Fibroblast of lung (primary cell): ENCODE data around the gene IKZF3. TPM values are rescaled to one million over a fixed set of nuclear protein-coding genes. Genes with fewer than 3 reads are reported as not detected.

Source experiments
- DNase-seq, 2 donors: peaks; one replicate each; pipeline versions ENCODE4 v3.0.0 to v3.0.0-alpha.2; 2010; ENCODE audit warnings: low read depth in 2 of 2
- H2AFZ ChIP-seq: 2 replicates; pipeline ENCODE4 v1.5.1; 2012; ENCODE audit warnings: low read length, control low read depth, inconsistent platforms
- H3K27ac ChIP-seq: 2 replicates; pipeline ENCODE4 v1.5.1; 2011; ENCODE audit warnings: low read length, control low read depth; ENCODE audit not compliant: insufficient read depth
- H3K27me3 ChIP-seq: 2 replicates; pipeline ENCODE4 v1.5.1; 2011; ENCODE audit warnings: mild to moderate bottlenecking, low read length; ENCODE audit not compliant: control insufficient read depth, insufficient read depth
- H3K36me3 ChIP-seq: 2 replicates; pipeline ENCODE4 v1.5.1; 2011; ENCODE audit warnings: low read length; ENCODE audit not compliant: control insufficient read depth, insufficient read depth
- H3K4me1 ChIP-seq: 2 replicates; pipeline ENCODE4 v1.5.1; 2011; ENCODE audit warnings: low read length; ENCODE audit not compliant: control insufficient read depth, insufficient read depth; ENCODE audit errors: extremely low read depth
- H3K4me2 ChIP-seq: 2 replicates; pipeline ENCODE4 v1.5.1; 2011; ENCODE audit warnings: low read length, control low read depth; ENCODE audit not compliant: insufficient read depth; ENCODE audit errors: extremely low read depth
- H3K4me3 ChIP-seq, 4 experiments: fragments of 200-600 bp in 1 of 4; sonication (generic) in 1 of 4; replicated peaks in 1 of 4; 2 replicates each; pipeline ENCODE4 v1.5.1; 2011 to 2016; ENCODE audit warnings: low read length in 4 of 4, low read depth in 3 of 4, mild to moderate bottlenecking in 3 of 4, control low read depth in 2 of 4, inconsistent platforms in 1 of 4, mixed read lengths in 1 of 4; ENCODE audit not compliant: insufficient read depth in 1 of 4; ENCODE audit errors: control extremely low read depth in 1 of 4
- H3K79me2 ChIP-seq: 2 replicates; pipeline ENCODE4 v1.5.1; 2012; ENCODE audit warnings: mild to moderate bottlenecking, low read length, inconsistent platforms; ENCODE audit not compliant: control insufficient read depth, insufficient read depth
- H3K9ac ChIP-seq: 2 replicates; pipeline ENCODE4 v1.5.1; 2011; ENCODE audit warnings: mild to moderate bottlenecking, low read length, control low read depth; ENCODE audit not compliant: insufficient read depth
- H3K9me3 ChIP-seq: 2 replicates; pipeline ENCODE4 v1.5.1; 2012; ENCODE audit warnings: low read depth, low read length; ENCODE audit not compliant: control insufficient read depth, insufficient read depth
- H4K20me1 ChIP-seq: 2 replicates; pipeline ENCODE4 v1.5.1; 2011; ENCODE audit warnings: low read length; ENCODE audit not compliant: control insufficient read depth, insufficient read depth; ENCODE audit errors: extremely low read depth
- CTCF ChIP-seq, 2 donors: IDR thresholded peaks in 1 of 2; conservative IDR thresholded peaks in 1 of 2; 1 replicate in 1 of 2; 2 replicates in 1 of 2; pipeline ENCODE4 v1.5.1; 2011 to 2012; ENCODE audit warnings: low read length in 2 of 2, control low read depth in 1 of 2, inconsistent platforms in 1 of 2, low read depth in 1 of 2, mild to moderate bottlenecking in 1 of 2
- EZH2 ChIP-seq: IDR thresholded peaks from 2 replicates; pipeline ENCODE4 v1.5.1; 2012; ENCODE audit warnings: low read length, control low read depth, mild to moderate bottlenecking; ENCODE audit errors: missing control alignments
- polyA plus RNA-seq, 2 donors: library from polyadenylated mRNA; depleted of rRNA in 1 of 2; stranded (reverse) in 1 of 2; unstranded in 1 of 2; fragments of >200 nt; gene quantifications; 2 replicates each; pipeline ENCODE4 v1.2.1, GENCODE V29; 2011 to 2012; ENCODE audit warnings: missing spikeins in 1 of 2
- total RNA-seq: library from RNA; depleted of rRNA; stranded (reverse); fragments of >200 nt; gene quantifications from 2 replicates; pipeline ENCODE4 v1.2.1, GENCODE V29; 2014

The IKZF3 gene
- total and polyA plus RNA-seq, 2 donors (not counting 1 experiment from before 2014, with no cell fraction given), result not detected

GRCh38 chr17:39787743-39788484 lies 76.2 kb downstream of the IKZF3 start:
- no peak for TF ChIP-seq CTCF (conservative IDR thresholded peaks at IDR 0.05 in 1 of 2, IDR thresholded peaks at IDR 0.05 in 1 of 2; ENCODE audit: low read depth in 1 of 2, low read length in 2 of 2)
- H3K79me2 ChIP-seq, result no peaks in the 10 kb centered on the region
- no peaks in the 10 kb centered on the region for H3K36me3 ChIP-seq
- no peaks in the 10 kb centered on the region for H3K27me3 ChIP-seq
- H4K20me1 ChIP-seq, result no peaks in the 10 kb centered on the region
- no peaks in the 10 kb centered on the region for H3K4me1 ChIP-seq
- no peak overlapping the region for H3K4me3 ChIP-seq
- no peak overlapping the region for H3K27ac ChIP-seq
- H3K9ac ChIP-seq, result no peak overlapping the region
- no peaks in the 10 kb centered on the region for H3K9me3 ChIP-seq
- H2AFZ ChIP-seq, result no peak overlapping the region
- DNase-seq, result no peak
- H3K4me2 ChIP-seq, result no peak overlapping the region

GRCh38 chr17:39787041-39787440 lies 77.1 kb downstream of the IKZF3 start:
- no peaks in the 10 kb centered on the region for H3K79me2 ChIP-seq
- H4K20me1 ChIP-seq, result no peaks in the 10 kb centered on the region
- no peaks in the 10 kb centered on the region for H3K4me1 ChIP-seq
- no peaks in the 10 kb centered on the region for H3K9me3 ChIP-seq
- H3K4me2 ChIP-seq, result no peak overlapping the region
- H3K9ac ChIP-seq, result no peak overlapping the region
- no peaks in the 10 kb centered on the region for H3K36me3 ChIP-seq
- H3K4me3 ChIP-seq, result no peak overlapping the region
- peaks cover 3% of the 10 kb centered on the region for H3K27me3 ChIP-seq
- no peak overlapping the region for H2AFZ ChIP-seq
- no peak for DNase-seq
- TF ChIP-seq EZH2 (no peak), CTCF (conservative IDR thresholded peaks at IDR 0.05 in 1 of 2, IDR thresholded peaks at IDR 0.05 in 1 of 2; ENCODE audit: low read depth in 1 of 2, low read length in 2 of 2) (no peak)
- H3K27ac ChIP-seq, result no peak overlapping the region

GRCh38 chr17:39782980-39783379 lies 81.1 kb downstream of the IKZF3 start:
- TF ChIP-seq EZH2 (no peak), CTCF (conservative IDR thresholded peaks at IDR 0.05 in 1 of 2, IDR thresholded peaks at IDR 0.05 in 1 of 2; ENCODE audit: low read depth in 1 of 2, low read length in 2 of 2) (no peak)
- no peak overlapping the region for H3K9ac ChIP-seq
- peaks cover 11% of the 10 kb centered on the region for H3K27me3 ChIP-seq
- H3K9me3 ChIP-seq, result no peaks in the 10 kb centered on the region
- H3K4me2 ChIP-seq, result no peak overlapping the region
- DNase-seq, result no peak
- H3K4me1 ChIP-seq, result no peaks in the 10 kb centered on the region
- no peak overlapping the region for H3K27ac ChIP-seq
- H3K36me3 ChIP-seq, result no peaks in the 10 kb centered on the region
- H2AFZ ChIP-seq, result no peak overlapping the region
- H4K20me1 ChIP-seq, result no peaks in the 10 kb centered on the region
- no peak overlapping the region for H3K4me3 ChIP-seq
- no peaks in the 10 kb centered on the region for H3K79me2 ChIP-seq
